H1 (cell line): ENCODE data around the gene PNMA1.

ENCODE experiments used
- CBX8 ChIP-seq: fragments of 300-800, 300-1000 bp; sonication (generic); IDR thresholded peaks from 2 replicates; pipeline ENCODE4 v1.7.1; 2016; ENCODE audit warnings: low read depth, low read length, borderline replicate concordance
- EZH2 ChIP-seq: fragments of 200-600 bp; sonication (generic); IDR thresholded peaks from 2 replicates; pipeline ENCODE4 v1.7.1; 2012; ENCODE audit warnings: low read depth, mild to moderate bottlenecking, moderate library complexity, low read length, inconsistent platforms; ENCODE audit not compliant: severe bottlenecking
- MAFK ChIP-seq: IDR thresholded peaks from 2 replicates; pipeline ENCODE4 v1.6.1; 2012; ENCODE audit warnings: low read depth, mild to moderate bottlenecking, improper control_type of control experiment, low read length
- POLR2A ChIP-seq, 2 experiments: IDR thresholded peaks; 1 replicate in 1 of 2; 2 replicates in 1 of 2; pipeline ENCODE4 v1.6.1; 2011; ENCODE audit warnings: low read depth in 2 of 2, low read length in 2 of 2, mild to moderate bottlenecking in 2 of 2; ENCODE audit errors: control extremely low read depth in 1 of 2
- RXRA ChIP-seq: IDR thresholded peaks from 2 replicates; pipeline ENCODE4 v1.6.1; 2011; ENCODE audit warnings: low read depth, mild to moderate bottlenecking, low read length, moderate library complexity; ENCODE audit not compliant: insufficient read depth
- TEAD4 ChIP-seq: IDR thresholded peaks from 2 replicates; pipeline ENCODE4 v1.6.1; 2012; ENCODE audit warnings: low read depth, low read length, inconsistent platforms, mixed read lengths
- TF ChIP-seq, protein P1 (sequence below), 3 experiments: IDR thresholded peaks; 1 replicate in 2 of 3; 2 replicates in 1 of 3; pipeline versions ENCODE4 v1.5.1 to v1.6.1; 2011; ENCODE audit warnings: low read length in 3 of 3, mild to moderate bottlenecking in 3 of 3, inconsistent platforms in 2 of 3, low read depth in 1 of 3, moderate library complexity in 1 of 3; ENCODE audit not compliant: insufficient read depth in 1 of 3; ENCODE audit errors: control extremely low read depth in 1 of 3

- TF ChIP-seq, protein P1, sequence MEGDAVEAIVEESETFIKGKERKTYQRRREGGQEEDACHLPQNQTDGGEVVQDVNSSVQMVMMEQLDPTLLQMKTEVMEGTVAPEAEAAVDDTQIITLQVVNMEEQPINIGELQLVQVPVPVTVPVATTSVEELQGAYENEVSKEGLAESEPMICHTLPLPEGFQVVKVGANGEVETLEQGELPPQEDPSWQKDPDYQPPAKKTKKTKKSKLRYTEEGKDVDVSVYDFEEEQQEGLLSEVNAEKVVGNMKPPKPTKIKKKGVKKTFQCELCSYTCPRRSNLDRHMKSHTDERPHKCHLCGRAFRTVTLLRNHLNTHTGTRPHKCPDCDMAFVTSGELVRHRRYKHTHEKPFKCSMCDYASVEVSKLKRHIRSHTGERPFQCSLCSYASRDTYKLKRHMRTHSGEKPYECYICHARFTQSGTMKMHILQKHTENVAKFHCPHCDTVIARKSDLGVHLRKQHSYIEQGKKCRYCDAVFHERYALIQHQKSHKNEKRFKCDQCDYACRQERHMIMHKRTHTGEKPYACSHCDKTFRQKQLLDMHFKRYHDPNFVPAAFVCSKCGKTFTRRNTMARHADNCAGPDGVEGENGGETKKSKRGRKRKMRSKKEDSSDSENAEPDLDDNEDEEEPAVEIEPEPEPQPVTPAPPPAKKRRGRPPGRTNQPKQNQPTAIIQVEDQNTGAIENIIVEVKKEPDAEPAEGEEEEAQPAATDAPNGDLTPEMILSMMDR (IDR thresholded peaks at IDR 0.05; ENCODE audit: control extremely low read depth in 1 of 3, insufficient read depth in 1 of 3, low read depth in 1 of 3, low read length in 3 of 3): no peak
- TF ChIP-seq TEAD4 (no peak), MAFK (no peak), CBX8 (no peak), RXRA (no peak), POLR2A (IDR thresholded peaks at IDR 0.05; ENCODE audit: control extremely low read depth in 1 of 2, low read depth in 2 of 2, low read length in 2 of 2) (no peak), EZH2 (no peak)
Measured at GRCh38 chr14:73729556-73730265, 15.5 kb upstream of the PNMA1 start.
